GM12864 (cell line): Measurements from ENCODE around the gene FARSA.
A peak's percentile ranks its signal among the peaks of the same experiment; 100 is the strongest.
"Not testable (repeated sequence)": the region's sequence is repeated elsewhere in the genome, so short reads cannot be mapped to it uniquely, and the experiment has no call there.

Experiments
- DNase-seq: peaks from one replicate; pipeline ENCODE4 v3.0.0-alpha.2; 2011; ENCODE audit warnings: low read depth
- H3K4me3 ChIP-seq: 2 replicates; pipeline ENCODE4 v1.5.1; 2011; ENCODE audit warnings: mild to moderate bottlenecking, low read depth, low read length, control low read depth
- TF ChIP-seq, protein P1 (sequence below): IDR thresholded peaks from 2 replicates; pipeline ENCODE4 v1.5.1; 2011; ENCODE audit warnings: low read depth, mild to moderate bottlenecking, moderate library complexity, low read length, control low read depth, inconsistent platforms; ENCODE audit errors: missing control alignments

FARSA gene

GRCh38 chr19:12959481-12959880, 26.0 kb upstream of the FARSA start:
- H3K4me3 ChIP-seq: no peak overlapping the region
- TF ChIP-seq, protein P1, sequence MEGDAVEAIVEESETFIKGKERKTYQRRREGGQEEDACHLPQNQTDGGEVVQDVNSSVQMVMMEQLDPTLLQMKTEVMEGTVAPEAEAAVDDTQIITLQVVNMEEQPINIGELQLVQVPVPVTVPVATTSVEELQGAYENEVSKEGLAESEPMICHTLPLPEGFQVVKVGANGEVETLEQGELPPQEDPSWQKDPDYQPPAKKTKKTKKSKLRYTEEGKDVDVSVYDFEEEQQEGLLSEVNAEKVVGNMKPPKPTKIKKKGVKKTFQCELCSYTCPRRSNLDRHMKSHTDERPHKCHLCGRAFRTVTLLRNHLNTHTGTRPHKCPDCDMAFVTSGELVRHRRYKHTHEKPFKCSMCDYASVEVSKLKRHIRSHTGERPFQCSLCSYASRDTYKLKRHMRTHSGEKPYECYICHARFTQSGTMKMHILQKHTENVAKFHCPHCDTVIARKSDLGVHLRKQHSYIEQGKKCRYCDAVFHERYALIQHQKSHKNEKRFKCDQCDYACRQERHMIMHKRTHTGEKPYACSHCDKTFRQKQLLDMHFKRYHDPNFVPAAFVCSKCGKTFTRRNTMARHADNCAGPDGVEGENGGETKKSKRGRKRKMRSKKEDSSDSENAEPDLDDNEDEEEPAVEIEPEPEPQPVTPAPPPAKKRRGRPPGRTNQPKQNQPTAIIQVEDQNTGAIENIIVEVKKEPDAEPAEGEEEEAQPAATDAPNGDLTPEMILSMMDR: no peak

DNA sequence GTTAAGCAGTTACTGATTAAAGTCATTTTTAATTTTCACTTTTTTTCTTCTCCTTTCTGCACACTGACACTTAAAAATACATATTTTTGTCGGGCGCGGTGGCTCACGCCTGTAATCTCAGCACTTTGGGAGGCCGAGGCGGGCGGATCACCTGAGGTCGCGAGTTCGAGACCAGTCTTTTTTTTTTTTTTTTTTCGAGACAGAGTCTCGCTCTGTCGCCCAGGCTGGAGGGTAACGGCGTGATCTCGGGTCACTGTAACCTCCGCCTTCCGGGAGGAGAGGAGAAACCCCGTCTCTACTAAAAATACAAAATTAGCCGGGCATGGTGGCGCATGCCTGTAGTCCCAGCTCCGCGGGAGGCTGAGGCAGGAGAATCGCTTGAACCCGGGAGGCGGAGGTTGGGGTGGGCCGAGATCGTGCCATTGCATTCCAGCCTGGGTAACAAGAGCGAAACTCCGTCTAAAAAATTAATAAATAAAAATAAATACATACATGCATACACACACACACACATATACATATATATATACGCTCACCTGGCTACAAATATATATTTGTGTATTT, 24.0 kb upstream of the FARSA start:
- peak overlapping the region; percentile 64 for H3K4me3 ChIP-seq
- not testable (repeated sequence) for DNase-seq

More at GRCh38 chr19:12959481-12959880, 26.0 kb upstream of the FARSA start:
- no peak for DNase-seq

GRCh38 chr19:12956446-12957388, 23.2 kb upstream of the FARSA start, which contains the start of gene GADD45GIP1:
TSS of gene GADD45GIP1 (minus strand) at chr19:12957223. CDS start at chr19:12957212, 11 bp downstream.
- peak within 1 kb of the TSS; percentile 64 for H3K4me3 ChIP-seq
- TF ChIP-seq, protein P1: no peak
- DNase-seq: no peak

DNA sequence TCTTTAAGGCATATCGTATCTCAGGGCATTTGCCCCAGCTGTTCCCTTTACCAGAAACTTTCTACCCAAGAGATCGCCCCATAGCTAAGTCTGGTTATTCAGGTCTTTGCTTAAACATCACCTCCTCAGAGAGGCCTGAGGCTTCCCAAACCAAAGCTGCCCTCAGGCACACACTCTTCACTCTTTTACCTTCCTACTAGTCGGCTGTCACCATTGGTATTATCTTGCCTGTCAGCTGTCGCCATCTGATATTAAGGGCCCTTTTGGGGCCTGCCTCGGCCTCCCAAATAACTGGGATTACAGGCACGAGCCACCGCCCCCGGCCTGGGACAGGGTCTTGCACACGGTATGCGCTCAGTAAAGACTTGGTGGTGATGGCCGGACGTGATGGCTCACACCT, 22.5 kb upstream of the FARSA start:
- peak overlapping the region; percentile 64 for H3K4me3 ChIP-seq
- TF ChIP-seq, protein P1: no peak
- no peak for DNase-seq

DNA sequence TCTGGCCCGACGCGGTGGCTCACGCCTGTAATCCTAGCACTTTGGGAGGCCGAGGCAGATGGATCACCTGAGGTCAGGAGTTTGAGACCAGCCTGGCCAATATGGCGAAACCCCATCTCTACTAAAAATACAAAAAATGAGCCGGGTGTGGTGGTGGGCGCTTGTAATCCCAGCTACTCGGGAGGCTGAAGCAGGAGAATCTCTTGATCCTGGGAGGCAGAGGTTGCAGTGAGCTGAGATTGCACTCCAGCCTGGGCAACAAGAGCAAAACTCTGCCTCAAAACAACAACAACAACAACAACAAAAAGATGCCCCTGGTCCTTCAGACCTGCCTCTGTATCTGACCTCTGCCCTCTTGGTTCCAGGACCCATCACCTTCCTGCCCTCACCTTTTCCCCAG, 22.1 kb upstream of the FARSA start:
- not testable (repeated sequence) for DNase-seq
- H3K4me3 ChIP-seq: peak overlapping the region; percentile 64

GRCh38 chr19:12954612-12954962, 21.1 kb upstream of the FARSA start:
- TF ChIP-seq, protein P1: no peak

DNA sequence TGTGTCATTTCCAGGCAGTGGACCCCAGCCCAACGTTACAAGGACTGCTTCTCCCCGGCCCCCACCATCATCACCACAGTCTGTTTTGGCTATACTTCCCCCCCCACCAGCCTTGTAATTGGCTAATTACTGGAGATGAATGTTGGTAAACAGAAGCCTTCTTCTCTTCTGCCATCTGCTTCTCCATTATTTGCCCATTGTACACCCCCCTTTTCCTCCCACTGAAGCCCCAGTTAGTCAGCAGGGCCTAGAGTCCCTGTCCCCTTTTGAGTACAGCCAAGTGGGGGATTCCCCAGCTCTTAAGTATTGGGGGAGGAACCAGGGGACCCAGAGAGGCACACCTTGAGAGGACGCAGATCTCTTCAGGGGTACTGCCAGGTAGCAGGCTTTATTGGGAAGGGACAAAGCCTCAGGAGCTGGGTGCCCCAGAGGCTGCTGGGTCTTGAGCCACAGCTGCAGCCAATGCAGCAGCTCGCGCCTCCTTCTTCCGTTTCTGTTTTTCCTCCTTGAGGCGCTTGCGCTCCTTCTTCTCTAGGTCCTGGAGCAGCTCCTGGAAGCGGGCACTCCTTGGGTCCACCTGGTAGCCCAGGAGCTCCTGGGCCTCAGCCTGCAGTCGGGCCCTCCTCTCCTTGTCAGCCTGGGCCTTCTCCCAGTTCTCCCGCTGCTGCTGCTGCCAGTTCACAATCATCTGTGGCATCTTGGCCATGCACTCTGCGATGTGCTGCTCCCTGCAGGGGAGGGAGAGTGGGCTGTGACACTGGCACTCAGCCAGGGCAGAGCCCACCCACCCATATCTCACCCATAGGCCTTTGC, 20.5 kb upstream of the FARSA start:
- TF ChIP-seq, protein P1: no peak
- H3K4me3 ChIP-seq: no peak overlapping the region
- DNase-seq: no peak

More at GRCh38 chr19:12954612-12954962, 21.1 kb upstream of the FARSA start:
- DNase-seq: no peak
- no peak overlapping the region for H3K4me3 ChIP-seq
